ENCODE measurements around the gene KIF2A.

KIF2A gene

GRCh38 chr5:62327138-62328053 is 21.4 kb downstream of the KIF2A start:
- H3K27ac ChIP-seq (ENCODE audit: low read depth, low read length, severe bottlenecking) = no peak overlapping the region
- WGBS, 2 experiments (ENCODE audit: insufficient coverage in 2 of 2) = 92 to 100% methylated on average over 3 to 5 of the region's 9 CpGs
- H3K9me3 ChIP-seq (ENCODE audit: control insufficient read depth, low read length) = no peaks in the 10 kb centered on the region
- peaks cover 22% of the 10 kb centered on the region for H3K36me3 ChIP-seq (ENCODE audit: control insufficient read depth, insufficient read depth, low read length)
- H3K4me3 ChIP-seq (ENCODE audit: extremely low read depth, insufficient read depth, low read length, poor library complexity, severe bottlenecking) = no peak overlapping the region
- peaks cover 19% of the 10 kb centered on the region for H3K4me1 ChIP-seq (ENCODE audit: control insufficient read depth, insufficient read depth, low read length, poor library complexity, severe bottlenecking)

GRCh38 chr5:62328772-62329491 is 22.9 kb downstream of the KIF2A start:
- H3K4me1 ChIP-seq (ENCODE audit: control insufficient read depth, insufficient read depth, low read length, poor library complexity, severe bottlenecking) = peaks cover 19% of the 10 kb centered on the region
- WGBS, 2 experiments (ENCODE audit: insufficient coverage in 2 of 2) = no CpG with 5 or more reads among the region's 7 CpGs
- H3K4me3 ChIP-seq (ENCODE audit: extremely low read depth, insufficient read depth, low read length, poor library complexity, severe bottlenecking) = no peak overlapping the region

GRCh38 chr5:62330302-62330701 is 24.3 kb downstream of the KIF2A start:
- peaks cover 17% of the 10 kb centered on the region for H3K36me3 ChIP-seq (ENCODE audit: control insufficient read depth, insufficient read depth, low read length)
- WGBS, 2 experiments (ENCODE audit: insufficient coverage in 2 of 2) = 83% methylated on average over 1 of the region's 1 CpG; no CpG with 5 or more reads in 1 of the 2 experiments
- H3K4me3 ChIP-seq (ENCODE audit: extremely low read depth, insufficient read depth, low read length, poor library complexity, severe bottlenecking) = no peak overlapping the region
- no peaks in the 10 kb centered on the region for H3K9me3 ChIP-seq (ENCODE audit: control insufficient read depth, low read length)
- peaks cover 20% of the 10 kb centered on the region for H3K4me1 ChIP-seq (ENCODE audit: control insufficient read depth, insufficient read depth, low read length, poor library complexity, severe bottlenecking)
- H3K27ac ChIP-seq (ENCODE audit: low read depth, low read length, severe bottlenecking) = no peak overlapping the region

More at GRCh38 chr5:62328772-62329491, 22.9 kb downstream of the KIF2A start:
- Histone ChIP-seq H3K36me3 (ENCODE audit: control insufficient read depth, insufficient read depth, low read length) (peaks cover 16% of the 10 kb centered on the region), H3K9me3 (ENCODE audit: control insufficient read depth, low read length) (no peaks in the 10 kb centered on the region), H3K27ac (ENCODE audit: low read depth, low read length, severe bottlenecking) (no peak overlapping the region)

- no peak overlapping the region for H3K27ac ChIP-seq (ENCODE audit: low read depth, low read length, severe bottlenecking)
- no peaks in the 10 kb centered on the region for H3K9me3 ChIP-seq (ENCODE audit: control insufficient read depth, low read length)
- H3K36me3 ChIP-seq (ENCODE audit: control insufficient read depth, insufficient read depth, low read length) = peaks cover 17% of the 10 kb centered on the region
- no peak overlapping the region for H3K4me3 ChIP-seq (ENCODE audit: extremely low read depth, insufficient read depth, low read length, poor library complexity, severe bottlenecking)
- peaks cover 14% of the 10 kb centered on the region for H3K4me1 ChIP-seq (ENCODE audit: control insufficient read depth, insufficient read depth, low read length, poor library complexity, severe bottlenecking)
Observed at GRCh38 chr5:62331921-62332320, 25.9 kb downstream of the KIF2A start.

- peaks cover 4% of the 10 kb centered on the region for H3K4me1 ChIP-seq (ENCODE audit: control insufficient read depth, insufficient read depth, low read length, poor library complexity, severe bottlenecking)
- WGBS, 2 experiments (ENCODE audit: insufficient coverage in 2 of 2) = 90 to 98% methylated on average over 8 of the region's 8 CpGs
- H3K27ac ChIP-seq (ENCODE audit: low read depth, low read length, severe bottlenecking) = no peak overlapping the region
- no peaks in the 10 kb centered on the region for H3K9me3 ChIP-seq (ENCODE audit: control insufficient read depth, low read length)
- H3K36me3 ChIP-seq (ENCODE audit: control insufficient read depth, insufficient read depth, low read length) = peaks cover 17% of the 10 kb centered on the region
- H3K4me3 ChIP-seq (ENCODE audit: extremely low read depth, insufficient read depth, low read length, poor library complexity, severe bottlenecking) = no peak overlapping the region
Observed at GRCh38 chr5:62333250-62333794, 27.3 kb downstream of the KIF2A start.

GRCh38 chr5:62334082-62334481 is 28.1 kb downstream of the KIF2A start:
- Histone ChIP-seq H3K27ac (ENCODE audit: low read depth, low read length, severe bottlenecking) (no peak overlapping the region), H3K9me3 (ENCODE audit: control insufficient read depth, low read length) (no peaks in the 10 kb centered on the region), H3K36me3 (ENCODE audit: control insufficient read depth, insufficient read depth, low read length) (peaks cover 17% of the 10 kb centered on the region), H3K4me3 (ENCODE audit: extremely low read depth, insufficient read depth, low read length, poor library complexity, severe bottlenecking) (no peak overlapping the region), H3K4me1 (ENCODE audit: control insufficient read depth, insufficient read depth, low read length, poor library complexity, severe bottlenecking) (peaks cover 4% of the 10 kb centered on the region)
- WGBS, 2 experiments (ENCODE audit: insufficient coverage in 2 of 2) = 94 to 100% methylated on average over 1 of the region's 2 CpGs

GRCh38 chr5:62340392-62340791 is 34.4 kb downstream of the KIF2A start:
- Histone ChIP-seq H3K9me3 (ENCODE audit: control insufficient read depth, low read length) (no peaks in the 10 kb centered on the region), H3K4me1 (ENCODE audit: control insufficient read depth, insufficient read depth, low read length, poor library complexity, severe bottlenecking) (peaks cover 2% of the 10 kb centered on the region), H3K4me3 (ENCODE audit: extremely low read depth, insufficient read depth, low read length, poor library complexity, severe bottlenecking) (no peak overlapping the region), H3K36me3 (ENCODE audit: control insufficient read depth, insufficient read depth, low read length) (peaks cover 8% of the 10 kb centered on the region), H3K27ac (ENCODE audit: low read depth, low read length, severe bottlenecking) (no peak overlapping the region)
- WGBS, 2 experiments (ENCODE audit: insufficient coverage in 2 of 2) = 80 to 86% methylated on average over 1 of the region's 1 CpG

- Histone ChIP-seq H3K9me3 (ENCODE audit: control insufficient read depth, low read length) (no peaks in the 10 kb centered on the region), H3K36me3 (ENCODE audit: control insufficient read depth, insufficient read depth, low read length) (peaks cover 8% of the 10 kb centered on the region), H3K27ac (ENCODE audit: low read depth, low read length, severe bottlenecking) (no peak overlapping the region), H3K4me3 (ENCODE audit: extremely low read depth, insufficient read depth, low read length, poor library complexity, severe bottlenecking) (no peak overlapping the region), H3K4me1 (ENCODE audit: control insufficient read depth, insufficient read depth, low read length, poor library complexity, severe bottlenecking) (no peaks in the 10 kb centered on the region)
- WGBS, 2 experiments (ENCODE audit: insufficient coverage in 2 of 2) = 86 to 100% methylated on average over 1 to 2 of the region's 2 CpGs
Observed at GRCh38 chr5:62340979-62341378, 35.0 kb downstream of the KIF2A start.

GRCh38 chr5:62341783-62342475 is 35.9 kb downstream of the KIF2A start:
- 100% methylated on average over 1 of the region's 4 CpGs for WGBS, 2 experiments (ENCODE audit: insufficient coverage in 2 of 2)
- H3K27ac ChIP-seq (ENCODE audit: low read depth, low read length, severe bottlenecking) = no peak overlapping the region
- no peaks in the 10 kb centered on the region for H3K4me1 ChIP-seq (ENCODE audit: control insufficient read depth, insufficient read depth, low read length, poor library complexity, severe bottlenecking)
- peaks cover 8% of the 10 kb centered on the region for H3K36me3 ChIP-seq (ENCODE audit: control insufficient read depth, insufficient read depth, low read length)
- H3K4me3 ChIP-seq (ENCODE audit: extremely low read depth, insufficient read depth, low read length, poor library complexity, severe bottlenecking) = no peak overlapping the region
- no peaks in the 10 kb centered on the region for H3K9me3 ChIP-seq (ENCODE audit: control insufficient read depth, low read length)

- H3K36me3 ChIP-seq (ENCODE audit: control insufficient read depth, insufficient read depth, low read length) = peaks cover 8% of the 10 kb centered on the region
- H3K4me1 ChIP-seq (ENCODE audit: control insufficient read depth, insufficient read depth, low read length, poor library complexity, severe bottlenecking) = no peaks in the 10 kb centered on the region
- WGBS, 2 experiments (ENCODE audit: insufficient coverage in 2 of 2) = no CpG with 5 or more reads among the region's 2 CpGs
- H3K27ac ChIP-seq (ENCODE audit: low read depth, low read length, severe bottlenecking) = no peak overlapping the region
- H3K9me3 ChIP-seq (ENCODE audit: control insufficient read depth, low read length) = no peaks in the 10 kb centered on the region
- H3K4me3 ChIP-seq (ENCODE audit: extremely low read depth, insufficient read depth, low read length, poor library complexity, severe bottlenecking) = no peak overlapping the region
Observed at GRCh38 chr5:62342476-62342837, 36.5 kb downstream of the KIF2A start.

Measured in mesodermal cell (in vitro differentiated cells).